GM12801 (cell line): Measurements from ENCODE around the gene SCAI.

ENCODE experiments used
- CTCF ChIP-seq: IDR thresholded peaks from one replicate; pipeline ENCODE4 v1.5.1; 2011; ENCODE audit warnings: control low read depth; ENCODE audit not compliant: insufficient read length; ENCODE audit errors: extremely low read depth

Gene SCAI

GRCh38 chr9:125142560-125143376, 560 bp downstream of the SCAI start:
- TF ChIP-seq CTCF: no peak

- TF ChIP-seq CTCF: no peak
Measured at GRCh38 chr9:125141751-125142150, 1.6 kb downstream of the SCAI start.

- no peak for TF ChIP-seq CTCF
Measured at GRCh38 chr9:125141251-125141650, 2.1 kb downstream of the SCAI start.

- no peak for TF ChIP-seq CTCF
Measured at GRCh38 chr9:125140576-125140975, 2.8 kb downstream of the SCAI start.

GRCh38 chr9:125137200-125137599, 6.1 kb downstream of the SCAI start:
- TF ChIP-seq CTCF: no peak

GRCh38 chr9:125134976-125135375, 8.4 kb downstream of the SCAI start:
- TF ChIP-seq CTCF: no peak

- TF ChIP-seq CTCF: no peak
Measured at GRCh38 chr9:125133403-125134329, 9.7 kb downstream of the SCAI start.
